RWPE2 (cell line): Measurements from ENCODE around the gene SMIM41.

Experiments used
- ATAC-seq: fragments of 200-7000 bp; cut with Tn5 transposase; 3 replicates; pipeline ENCODE4 v1.9.1; 2021; ENCODE audit warnings: low read depth
- DNase-seq: peaks from one replicate; pipeline ENCODE4 v3.0.0-alpha.2; 2020; ENCODE audit warnings: low spot score
- H3K27ac ChIP-seq: fragments of 450-650 bp; 2 replicates; pipeline ENCODE4 v1.5.1; 2017; ENCODE audit warnings: mild to moderate bottlenecking; ENCODE audit not compliant: poor library complexity, severe bottlenecking
- H3K27me3 ChIP-seq: fragments of 250-450 bp; sonication (Bioruptor Pico); 2 replicates; pipeline ENCODE4 v1.5.1; 2021; ENCODE audit warnings: mild to moderate bottlenecking, moderate library complexity; ENCODE audit not compliant: insufficient read depth, poor library complexity, severe bottlenecking
- H3K36me3 ChIP-seq: fragments of 250-450 bp; sonication (Bioruptor Pico); 2 replicates; pipeline ENCODE4 v1.5.1; 2020; ENCODE audit warnings: low read depth, mild to moderate bottlenecking, moderate library complexity
- H3K4me1 ChIP-seq: fragments of 250-450 bp; sonication (Bioruptor Pico); 2 replicates; pipeline ENCODE4 v1.5.1; 2021; ENCODE audit warnings: mild to moderate bottlenecking, moderate library complexity; ENCODE audit not compliant: insufficient read depth, poor library complexity, severe bottlenecking
- H3K4me3 ChIP-seq: fragments of 250-450 bp; sonication (Bioruptor Pico); 2 replicates; pipeline ENCODE4 v1.5.1; 2021; ENCODE audit warnings: mild to moderate bottlenecking, moderate library complexity; ENCODE audit not compliant: severe bottlenecking
- H3K9me3 ChIP-seq: fragments of 250-450 bp; sonication (Bioruptor Pico); 2 replicates; pipeline ENCODE4 v1.5.1; 2021; ENCODE audit warnings: mild to moderate bottlenecking, moderate library complexity; ENCODE audit not compliant: severe bottlenecking
- CTCF ChIP-seq: fragments of 450-650 bp; IDR thresholded peaks from one replicate; pipeline ENCODE4 v1.5.1; 2017; ENCODE audit warnings: mild to moderate bottlenecking, moderate library complexity; ENCODE audit not compliant: poor library complexity, severe bottlenecking

SMIM41 gene

GRCh38 chr12:52080403-52081251, 1.1 kb downstream of the SMIM41 start:
- ATAC-seq (no peak), DNase-seq (no peak)
- no peaks in the 10 kb centered on the region for H3K4me1 ChIP-seq

GRCh38 chr12:52081263-52081733, 1.8 kb downstream of the SMIM41 start:
- H3K27ac ChIP-seq, result no peak overlapping the region
- no peaks in the 10 kb centered on the region for H3K4me1 ChIP-seq
- ATAC-seq (no peak), DNase-seq (no peak)
- H3K4me3 ChIP-seq, result no peak overlapping the region
- no peak for TF ChIP-seq CTCF
- peaks cover 9% of the 10 kb centered on the region for H3K36me3 ChIP-seq
- no peaks in the 10 kb centered on the region for H3K27me3 ChIP-seq
- H3K9me3 ChIP-seq, result no peaks in the 10 kb centered on the region

More at GRCh38 chr12:52080403-52081251, 1.1 kb downstream of the SMIM41 start:
- Histone ChIP-seq H3K27me3 (no peaks in the 10 kb centered on the region), H3K4me3 (no peak overlapping the region), H3K9me3 (no peaks in the 10 kb centered on the region), H3K27ac (no peak overlapping the region), H3K36me3 (peaks cover 16% of the 10 kb centered on the region)
- no peak for TF ChIP-seq CTCF

GRCh38 chr12:52082026-52082668, 2.6 kb downstream of the SMIM41 start:
- ATAC-seq, result no peak
- DNase-seq, result no peak
- Histone ChIP-seq H3K9me3 (no peaks in the 10 kb centered on the region), H3K4me1 (no peaks in the 10 kb centered on the region), H3K27ac (no peak overlapping the region), H3K36me3 (peaks cover under 1% of the 10 kb centered on the region; the same call in 1 of the 2 replicates), H3K4me3 (no peak overlapping the region), H3K27me3 (no peaks in the 10 kb centered on the region)
- TF ChIP-seq CTCF, result no peak

- Histone ChIP-seq H3K27me3 (no peaks in the 10 kb centered on the region), H3K27ac (no peak overlapping the region), H3K9me3 (no peaks in the 10 kb centered on the region), H3K36me3 (no peaks in the 10 kb centered on the region), H3K4me3 (no peak overlapping the region), H3K4me1 (no peaks in the 10 kb centered on the region)
- ATAC-seq, result no peak
- no peak for DNase-seq
- no peak for TF ChIP-seq CTCF
Observed at GRCh38 chr12:52082669-52082987, 3.1 kb downstream of the SMIM41 start.
